Upper lobe of left lung (tissue), 4 donors: ENCODE results near the gene DNAJC18.

Experiments used
- CTCF ChIP-seq, 6 experiments: fragments of 450-650 bp in 4 of 6; fragments of 200-600 bp in 2 of 6; sonication (generic) in 2 of 6; IDR thresholded peaks; one replicate each; pipeline ENCODE4 v1.5.1; 2016 to 2019; ENCODE audit warnings: antibody characterized with exemption in 6 of 6
- POLR2A ChIP-seq, 4 donors: fragments of 450-650 bp; IDR thresholded peaks; one replicate each; pipeline ENCODE4 v1.5.1; 2016 to 2017; ENCODE audit warnings: antibody characterized with exemption in 4 of 4, mild to moderate bottlenecking in 2 of 4

- TF ChIP-seq POLR2A (IDR thresholded peaks at IDR 0.05): no peak
- no peak for TF ChIP-seq CTCF (IDR thresholded peaks at IDR 0.05)
Observed at GRCh38 chr5:139406963-139407362, 32.4 kb downstream of the DNAJC18 start.
